Measurements from ENCODE around the gene PCNX4. TPM values are rescaled to one million over a fixed set of nuclear protein-coding genes. Genes with fewer than 3 reads are reported as not detected.
A peak's percentile ranks its signal among the peaks of the same experiment; 100 is the strongest.

The PCNX4 gene
- total RNA-seq, 4 donors from 2014 or later, result 63.5 to 139 (median 85.4) TPM

DNA sequence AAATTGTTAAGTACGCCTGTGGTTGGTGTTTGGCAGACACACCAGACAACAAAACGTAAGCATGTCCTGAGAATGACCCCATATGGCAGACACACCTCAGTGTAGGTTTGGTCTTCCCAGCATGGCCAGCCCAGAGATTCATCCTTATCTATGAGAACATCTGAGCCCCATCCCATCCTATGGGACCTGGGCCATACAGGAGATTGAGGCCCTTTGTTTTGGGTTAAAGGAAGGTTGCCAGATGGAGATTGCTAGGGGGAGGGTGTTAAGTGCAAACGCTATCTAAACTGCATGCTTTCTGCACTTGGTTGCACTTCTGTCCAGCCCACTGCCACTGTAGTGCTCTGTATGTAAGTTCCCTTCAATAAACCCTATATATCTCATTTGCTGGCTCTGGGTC, 4.1 kb upstream of the PCNX4 start:
- intact Hi-C loops (cut with DNase I), result no loop called here
- TF ChIP-seq POLR2A (IDR thresholded peaks at IDR 0.05), result no peak
- TF ChIP-seq, protein P1, sequence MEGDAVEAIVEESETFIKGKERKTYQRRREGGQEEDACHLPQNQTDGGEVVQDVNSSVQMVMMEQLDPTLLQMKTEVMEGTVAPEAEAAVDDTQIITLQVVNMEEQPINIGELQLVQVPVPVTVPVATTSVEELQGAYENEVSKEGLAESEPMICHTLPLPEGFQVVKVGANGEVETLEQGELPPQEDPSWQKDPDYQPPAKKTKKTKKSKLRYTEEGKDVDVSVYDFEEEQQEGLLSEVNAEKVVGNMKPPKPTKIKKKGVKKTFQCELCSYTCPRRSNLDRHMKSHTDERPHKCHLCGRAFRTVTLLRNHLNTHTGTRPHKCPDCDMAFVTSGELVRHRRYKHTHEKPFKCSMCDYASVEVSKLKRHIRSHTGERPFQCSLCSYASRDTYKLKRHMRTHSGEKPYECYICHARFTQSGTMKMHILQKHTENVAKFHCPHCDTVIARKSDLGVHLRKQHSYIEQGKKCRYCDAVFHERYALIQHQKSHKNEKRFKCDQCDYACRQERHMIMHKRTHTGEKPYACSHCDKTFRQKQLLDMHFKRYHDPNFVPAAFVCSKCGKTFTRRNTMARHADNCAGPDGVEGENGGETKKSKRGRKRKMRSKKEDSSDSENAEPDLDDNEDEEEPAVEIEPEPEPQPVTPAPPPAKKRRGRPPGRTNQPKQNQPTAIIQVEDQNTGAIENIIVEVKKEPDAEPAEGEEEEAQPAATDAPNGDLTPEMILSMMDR (IDR thresholded peaks at IDR 0.05), result no peak
- WGBS, 2 donors, result 75 to 81% methylated on average over 3 of the region's 3 CpGs

DNA sequence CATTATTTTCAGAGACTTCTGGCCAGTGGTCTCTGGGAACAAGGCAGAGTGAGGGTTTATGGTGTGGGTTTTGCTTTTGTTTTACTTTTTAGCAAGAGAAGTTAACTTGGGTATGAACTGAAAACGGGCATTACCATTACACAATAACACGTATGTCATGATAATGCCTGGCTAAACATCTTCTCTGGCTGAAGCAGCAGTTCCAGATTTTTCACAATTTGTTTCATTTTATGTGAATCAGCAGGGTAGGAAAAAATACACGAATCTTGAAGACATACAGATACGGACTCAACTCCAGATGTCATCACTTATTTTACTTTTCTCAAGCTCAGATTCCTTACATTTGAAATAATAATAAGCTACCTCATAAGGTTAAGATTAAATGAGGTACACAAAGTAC, 2.5 kb upstream of the PCNX4 start:
- H3K9me3 ChIP-seq, result no peaks in the 10 kb centered on the region
- no peaks in the 10 kb centered on the region for H3K27me3 ChIP-seq
- no peaks in the 10 kb centered on the region for H3K36me3 ChIP-seq
- peaks cover 12 to 14% of the 10 kb centered on the region in 2 donors for H3K4me1 ChIP-seq
- intact Hi-C loops (cut with DNase I), result no loop called here
- H3K4me3 ChIP-seq (replicated peaks in 1 of 3), result no peak overlapping the region
- TF ChIP-seq, protein P1 (IDR thresholded peaks at IDR 0.05), result no peak
- TF ChIP-seq POLR2A (IDR thresholded peaks at IDR 0.05), result no peak
- no peak overlapping the region for H3K27ac ChIP-seq
- no peak for DNase-seq
- WGBS, 2 donors, result 61 to 64% methylated on average over 4 of the region's 4 CpGs

More for the DNA sequence above, 4.1 kb upstream of the PCNX4 start:
- Histone ChIP-seq H3K4me1 (no peaks in the 10 kb centered on the region), H3K27ac (no peak overlapping the region), H3K9me3 (no peaks in the 10 kb centered on the region), H3K4me3 (replicated peaks in 1 of 3) (no peak overlapping the region), H3K36me3 (no peaks in the 10 kb centered on the region), H3K27me3 (no peaks in the 10 kb centered on the region)
- no peak for DNase-seq

DNA sequence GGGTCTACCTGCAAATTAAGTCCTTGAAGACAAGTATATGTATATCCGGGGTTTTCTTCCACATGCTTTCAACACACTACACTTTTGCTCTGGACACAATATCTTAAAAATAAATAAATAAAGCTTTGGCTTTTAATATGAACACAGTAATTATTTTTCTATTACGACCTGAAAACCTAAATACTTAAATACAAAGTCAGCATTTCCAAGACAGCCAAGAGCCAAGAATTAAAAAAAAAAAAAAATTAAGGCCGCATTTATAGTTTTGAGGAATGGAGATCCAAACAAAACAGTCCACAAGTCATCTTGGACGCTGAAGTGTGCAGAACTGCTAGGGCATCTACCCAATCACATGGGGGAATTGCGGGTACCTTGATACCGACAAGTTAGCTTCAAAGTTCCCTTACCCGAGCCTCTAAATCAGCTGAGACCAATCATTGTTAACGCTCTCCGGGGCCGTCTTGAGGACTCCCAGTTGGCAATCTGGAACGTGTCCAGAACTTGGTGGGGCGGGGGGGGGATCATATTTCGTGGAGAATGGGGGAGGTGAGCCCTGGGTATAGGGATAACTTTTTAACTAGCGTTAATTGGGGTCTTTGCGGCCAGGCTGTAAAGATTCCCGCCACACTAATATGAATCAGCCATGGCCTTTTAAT, 731 bp upstream of the PCNX4 start:
- peak overlapping the region; percentile 5 to 81 (median 55) for H3K4me3 ChIP-seq (replicated peaks in 1 of 3)
- H3K27me3 ChIP-seq, result no peaks in the 10 kb centered on the region
- H3K9me3 ChIP-seq, result no peaks in the 10 kb centered on the region
- intact Hi-C loops (cut with DNase I), result loop anchor here (5.0 to 10.0 kb wide), 2 partner anchors 71 to 154 kb away; partner anchors contain the start of gene PPM1A
- TF ChIP-seq POLR2A (IDR thresholded peaks at IDR 0.05), result no peak
- TF ChIP-seq, protein P1 (IDR thresholded peaks at IDR 0.05), result no peak
- H3K36me3 ChIP-seq, result no peaks in the 10 kb centered on the region
- WGBS, 2 donors, result 9 to 11% methylated on average over 16 of the region's 16 CpGs
- peaks cover 18 to 27% of the 10 kb centered on the region in 2 donors for H3K4me1 ChIP-seq
- peak overlapping the region; percentile 93 to 99 (median 98) for H3K27ac ChIP-seq
- peak; percentile 62 to 67 for DNase-seq

DNA sequence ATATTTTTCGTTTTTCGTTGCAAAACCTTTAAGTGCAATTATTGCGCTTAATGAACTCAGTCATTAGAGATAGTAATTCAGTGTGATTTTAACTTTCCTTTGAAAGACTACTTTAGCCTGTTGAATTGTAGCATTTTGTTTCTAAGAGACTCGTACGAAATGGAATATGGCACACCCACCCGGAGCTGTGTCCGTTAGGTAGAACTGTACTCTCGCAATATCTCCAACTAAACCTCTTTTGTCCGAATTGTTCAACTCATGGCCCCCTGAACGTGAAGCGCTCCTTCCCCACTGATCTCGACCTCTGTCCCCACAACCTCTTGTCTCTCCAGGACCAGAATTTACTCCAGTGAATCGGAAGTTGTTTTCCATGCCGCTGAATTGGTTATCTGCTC, 800 bp downstream of the PCNX4 start:
- TF ChIP-seq, protein P1 (IDR thresholded peaks at IDR 0.05), result no peak
- no peak for TF ChIP-seq POLR2A (IDR thresholded peaks at IDR 0.05)
- peak; percentile 7 to 18 for DNase-seq
- intact Hi-C loops (cut with DNase I), result loop anchor here (5.0 to 10.0 kb wide), 2 partner anchors 70 to 152 kb away; partner anchors contain the start of gene PPM1A
- Histone ChIP-seq H3K27ac (peak overlapping the region; percentile 93 to 99 (median 98)), H3K9me3 (no peaks in the 10 kb centered on the region), H3K4me3 (replicated peaks in 1 of 3) (peak overlapping the region; percentile 45 to 67 (median 55)), H3K4me1 (peaks cover 18 to 27% of the 10 kb centered on the region in 2 donors), H3K36me3 (no peaks in the 10 kb centered on the region), H3K27me3 (no peaks in the 10 kb centered on the region)
- 0 to 1% methylated on average over 14 of the region's 14 CpGs for WGBS, 2 donors

DNA sequence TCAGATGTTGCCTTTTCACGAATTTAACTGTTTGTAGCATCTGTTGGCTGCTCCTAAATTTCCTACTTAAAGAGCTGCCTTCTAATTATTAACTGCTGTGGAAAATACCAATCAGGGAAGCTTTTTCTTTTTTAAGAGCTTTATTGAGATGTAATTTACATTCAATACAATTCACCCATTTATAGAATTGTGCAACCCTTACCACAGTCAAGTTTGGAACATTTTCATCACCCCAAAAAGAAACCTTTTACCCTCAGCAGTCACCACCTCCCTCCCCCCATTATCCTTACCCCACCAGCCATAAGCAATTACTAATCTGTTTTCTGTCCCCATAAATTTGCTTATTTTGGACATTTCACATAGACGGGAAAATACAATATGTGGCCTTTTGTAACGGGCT, 1.4 kb downstream of the PCNX4 start:
- intact Hi-C loops (cut with DNase I), result loop anchor here (5.0 to 10.0 kb wide), 2 partner anchors 69 to 152 kb away; partner anchors contain the start of gene PPM1A
- no peak for DNase-seq
- H3K4me3 ChIP-seq (replicated peaks in 1 of 3), result peak overlapping the region in 2 of 3 donors; percentile 55 to 67
- peak overlapping the region in 2 of 3 donors; percentile 93 to 99 for H3K27ac ChIP-seq
- no peaks in the 10 kb centered on the region for H3K27me3 ChIP-seq
- 15 to 25% methylated on average over 3 of the region's 3 CpGs for WGBS, 2 donors
- no peak for TF ChIP-seq POLR2A (IDR thresholded peaks at IDR 0.05)
- TF ChIP-seq, protein P1 (IDR thresholded peaks at IDR 0.05), result no peak
- peaks cover 18 to 27% of the 10 kb centered on the region in 2 donors for H3K4me1 ChIP-seq
- no peaks in the 10 kb centered on the region for H3K36me3 ChIP-seq
- no peaks in the 10 kb centered on the region for H3K9me3 ChIP-seq

All from thyroid gland (tissue), 4 donors.